ENCODE measurements around the gene PPME1.

PPME1 gene

GRCh38 chr11:74288911-74289310, 117.8 kb downstream of the PPME1 start:
- Histone ChIP-seq H3K4me3 (ENCODE audit: insufficient read length, low read depth) (no peak overlapping the region), H3K27me3 (ENCODE audit: insufficient read depth, insufficient read length) (no peaks in the 10 kb centered on the region), H3K9me3 (ENCODE audit: insufficient read depth, low read length) (no peaks in the 10 kb centered on the region), H3K4me1 (ENCODE audit: insufficient read depth, insufficient read length) (no peaks in the 10 kb centered on the region), H3K9ac (ENCODE audit: insufficient read length, low read depth) (no peak overlapping the region), H3K36me3 (ENCODE audit: insufficient read depth, insufficient read length, low read length) (no peaks in the 10 kb centered on the region)
- no peak for TF ChIP-seq SUZ12 (IDR thresholded peaks at IDR 0.05; ENCODE audit: extremely low read depth, insufficient read depth, insufficient read length)
- TF ChIP-seq YY1 (IDR thresholded peaks at IDR 0.05; ENCODE audit: insufficient read depth, insufficient read length), result no peak
- TF ChIP-seq ZNF274 (IDR thresholded peaks at IDR 0.05; ENCODE audit: low read depth, low read length), result no peak
- no peak for DNase-seq (ENCODE audit: low read depth, low spot score)

GRCh38 chr11:74297484-74297883, 126.4 kb downstream of the PPME1 start:
- Histone ChIP-seq H3K4me3 (ENCODE audit: insufficient read length, low read depth) (no peak overlapping the region), H3K36me3 (ENCODE audit: insufficient read depth, insufficient read length, low read length) (no peaks in the 10 kb centered on the region), H3K4me1 (ENCODE audit: insufficient read depth, insufficient read length) (no peaks in the 10 kb centered on the region), H3K9ac (ENCODE audit: insufficient read length, low read depth) (no peak overlapping the region), H3K9me3 (ENCODE audit: insufficient read depth, low read length) (no peaks in the 10 kb centered on the region), H3K27me3 (ENCODE audit: insufficient read depth, insufficient read length) (no peaks in the 10 kb centered on the region)
- no peak for TF ChIP-seq YY1 (IDR thresholded peaks at IDR 0.05; ENCODE audit: insufficient read depth, insufficient read length)
- TF ChIP-seq SUZ12 (IDR thresholded peaks at IDR 0.05; ENCODE audit: extremely low read depth, insufficient read depth, insufficient read length), result no peak
- no peak for TF ChIP-seq ZNF274 (IDR thresholded peaks at IDR 0.05; ENCODE audit: low read depth, low read length)
- no peak for DNase-seq (ENCODE audit: low read depth, low spot score)

DNA sequence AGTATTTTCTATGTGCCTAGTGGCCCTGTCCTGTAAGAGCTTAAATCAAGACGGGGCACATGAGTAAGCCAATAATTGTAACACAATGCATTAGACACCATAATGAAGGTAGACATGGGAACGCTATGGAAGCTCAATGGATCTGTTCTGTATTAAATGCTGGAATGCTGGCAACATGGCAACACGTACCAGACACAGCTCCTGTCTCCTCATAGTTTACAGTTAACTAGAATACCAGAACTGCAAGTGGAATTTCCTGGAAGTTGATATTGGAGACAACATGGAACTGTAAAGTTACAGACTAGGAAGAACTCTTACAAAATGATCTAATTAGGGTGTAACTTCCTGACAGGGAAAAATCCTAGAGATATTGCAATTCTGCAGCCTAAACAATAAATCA, 127.9 kb downstream of the PPME1 start:
- DNase-seq (ENCODE audit: low read depth, low spot score), result no peak

More for the DNA sequence above, 127.9 kb downstream of the PPME1 start:
- no peak overlapping the region for H3K9ac ChIP-seq (ENCODE audit: insufficient read length, low read depth)
- no peaks in the 10 kb centered on the region for H3K36me3 ChIP-seq (ENCODE audit: insufficient read depth, insufficient read length, low read length)
- no peaks in the 10 kb centered on the region for H3K4me1 ChIP-seq (ENCODE audit: insufficient read depth, insufficient read length)
- no peaks in the 10 kb centered on the region for H3K27me3 ChIP-seq (ENCODE audit: insufficient read depth, insufficient read length)
- no peaks in the 10 kb centered on the region for H3K9me3 ChIP-seq (ENCODE audit: insufficient read depth, low read length)
- TF ChIP-seq YY1 (IDR thresholded peaks at IDR 0.05; ENCODE audit: insufficient read depth, insufficient read length), result no peak
- TF ChIP-seq ZNF274 (IDR thresholded peaks at IDR 0.05; ENCODE audit: low read depth, low read length), result no peak
- no peak for TF ChIP-seq SUZ12 (IDR thresholded peaks at IDR 0.05; ENCODE audit: extremely low read depth, insufficient read depth, insufficient read length)
- H3K4me3 ChIP-seq (ENCODE audit: insufficient read length, low read depth), result no peak overlapping the region

Data from NT2/D1 (cell line).